Measurements from ENCODE around the gene FADS2. TPM values are rescaled to one million over a fixed set of nuclear protein-coding genes. Genes with fewer than 3 reads are reported as not detected.

Gene FADS2
- total and polyA plus RNA-seq, 10 of the 15 experiments (the other 5 are each of a cell fraction or from before 2014, with no cell fraction given): 3.3 to 313 (median 149) TPM

GRCh38 chr11:61827571-61828378 lies at the start of gene FADS2 (continued):
- TF ChIP-seq EED (IDR thresholded peaks at IDR 0.05; ENCODE audit: low read depth): no peak
- TF ChIP-seq ATF7 (IDR thresholded peaks at IDR 0.05; ENCODE audit: low read depth): 0 out of 2 replicates have a peak, but pooled peaks have one; percentile 13
- TF ChIP-seq NFYB (IDR thresholded peaks at IDR 0.05; ENCODE audit: insufficient read depth, low read depth, low read length): peak; percentile 82; the same call in 1 of the 2 replicates
- TF ChIP-seq PML (IDR thresholded peaks at IDR 0.05; ENCODE audit: low read length): peak; percentile 56; the same call in 1 of the 2 replicates
- TF ChIP-seq ZNF217 (IDR thresholded peaks at IDR 0.05): peak; percentile 40; the same call in 1 of the 2 replicates
- peak; percentile 87 for TF ChIP-seq IKZF1 (conservative IDR thresholded peaks at IDR 0.05)
- TF ChIP-seq CUX1 (IDR thresholded peaks at IDR 0.05; ENCODE audit: insufficient replicate concordance, low read depth, low read length): no peak
- TF ChIP-seq BMI1 (IDR thresholded peaks at IDR 0.05; ENCODE audit: borderline replicate concordance): no peak
- no peak; the same call in none of the 2 replicates for TF ChIP-seq CBFB (IDR thresholded peaks at IDR 0.05; ENCODE audit: low read depth)
- peak in 2 of 3 experiments; percentile 9 to 14; a peak in 2 of 6 replicates for TF ChIP-seq CTCF (IDR thresholded peaks at IDR 0.05 in 2 of 3, conservative IDR thresholded peaks at IDR 0.05 in 1 of 3; ENCODE audit: control insufficient read depth in 2 of 3, extremely low read depth in 1 of 3, insufficient read depth in 1 of 3, low read depth in 3 of 3, low read length in 3 of 3)
- no peak for TF ChIP-seq GABPA (IDR thresholded peaks at IDR 0.05; ENCODE audit: low read depth)
- TF ChIP-seq STAT1 (conservative IDR thresholded peaks at IDR 0.05): no peak
- peak; percentile 10; the same call in 1 of the 2 replicates for TF ChIP-seq SMC3 (IDR thresholded peaks at IDR 0.05; ENCODE audit: borderline replicate concordance, low read length)
- TF ChIP-seq E2F4 (IDR thresholded peaks at IDR 0.05; ENCODE audit: low read depth, low read length): peak; percentile 81
- TF ChIP-seq SREBF2 (IDR thresholded peaks at IDR 0.05; ENCODE audit: low read length): peak; percentile 44; the same call in 1 of the 2 replicates
- no peak for TF ChIP-seq CHD4 (IDR thresholded peaks at IDR 0.05)
- TF ChIP-seq DPF2 (IDR thresholded peaks at IDR 0.05): peak; percentile 78
- TF ChIP-seq LARP7 (IDR thresholded peaks at IDR 0.05): peak; percentile 89

Data from GM12878 (cell line).